Measurements from ENCODE around the gene GAGE12J. TPM values are rescaled to one million over a fixed set of nuclear protein-coding genes. Genes with fewer than 3 reads are reported as not detected.

Gene GAGE12J
- not detected in 2 replicates for total RNA-seq

GRCh38 chrX:49321737-49322136, at the start of gene GAGE12J:
Gene GAGE12J, plus strand, starts transcription at chrX:49322037. Its CDS starts 1,157 bp downstream, at chrX:49323194.

GRCh38 chrX:49303346-49303745, 18.5 kb upstream of the GAGE12J start, which contains the start of gene GAGE10:
Gene GAGE10, plus strand, starts transcription at chrX:49303646. Its CDS starts 1,214 bp downstream, at chrX:49304860.

GRCh38 chrX:49331282-49331681, 9.4 kb downstream of the GAGE12J start, which contains the start of gene GAGE13:
Gene GAGE13, plus strand, starts transcription at chrX:49331582. Its CDS starts 1,156 bp downstream, at chrX:49332738.

Other genes starting within 250 kb of the GAGE12J start
- 4.4 and 6.4 TPM in 2 replicates for gene PRAF2, start 248.0 kb upstream of the GAGE12J start, total RNA-seq
- 36.3 and 43.1 TPM in 2 replicates for gene WDR45, start 242.2 kb upstream of the GAGE12J start, total RNA-seq
- gene GPKOW, start 198.3 kb upstream of the GAGE12J start, total RNA-seq = 17.8 and 20.6 TPM in 2 replicates
- 0.85 and 1.4 TPM in 2 replicates for gene MAGIX, start 159.3 kb upstream of the GAGE12J start, total RNA-seq
- 9.1 and 12.1 TPM in 2 replicates for gene PLP2, start 150.1 kb upstream of the GAGE12J start, total RNA-seq
- 4.1 and 6.7 TPM in 2 replicates for gene PRICKLE3, start 135.7 kb upstream of the GAGE12J start, total RNA-seq
- 0.14 and 0.18 TPM in 2 replicates for gene SYP, start 121.8 kb upstream of the GAGE12J start, total RNA-seq
- not detected in 2 replicates for gene CACNA1F, start 88.7 kb upstream of the GAGE12J start, total RNA-seq
- 6.5 and 7.0 TPM in 2 replicates for gene CCDC22, start 86.6 kb upstream of the GAGE12J start, total RNA-seq
- not detected in 2 replicates for gene FOXP3, start 57.3 kb upstream of the GAGE12J start, total RNA-seq
- 5.0 and 14.3 TPM in 2 replicates for gene PPP1R3F, start 52.2 kb upstream of the GAGE12J start, total RNA-seq
- gene GAGE10, start 18.4 kb upstream of the GAGE12J start, total RNA-seq = not detected in 2 replicates
- gene GAGE13, start 9.5 kb downstream of the GAGE12J start, total RNA-seq = not detected in 2 replicates
- gene GAGE12C, start 210.1 kb downstream of the GAGE12J start, total RNA-seq = not detected in 2 replicates
- not detected in 2 replicates for gene GAGE12D, start 219.7 kb downstream of the GAGE12J start, total RNA-seq
- gene GAGE12E, start 229.3 kb downstream of the GAGE12J start, total RNA-seq = not detected in 2 replicates
- not detected in 2 replicates for gene GAGE12F, start 238.8 kb downstream of the GAGE12J start, total RNA-seq
- not detected in 2 replicates for gene GAGE12G, start 248.4 kb downstream of the GAGE12J start, total RNA-seq